ENCODE measurements around the gene FRK. TPM values are rescaled to one million over a fixed set of nuclear protein-coding genes. Genes with fewer than 3 reads are reported as not detected.

FRK gene
- total RNA-seq, 2 donors from 2014 or later, result 7.9 to 9.1 TPM

- Histone ChIP-seq H3K9me3 (no peaks in the 10 kb centered on the region), H3K27ac (no peak overlapping the region), H3K36me3 (replicated peaks in 1 of 2; ENCODE audit: insufficient read depth in 1 of 2, low read depth in 2 of 2) (no peaks in the 10 kb centered on the region), H3K4me3 (no peak overlapping the region), H3K4me1 (peaks cover 8% of the 10 kb centered on the region), H3K27me3 (no peaks in the 10 kb centered on the region)
- ATAC-seq (no peak), DNase-seq (no peak)
- TF ChIP-seq CTCF (IDR thresholded peaks at IDR 0.05) (no peak), POLR2A (IDR thresholded peaks at IDR 0.05) (no peak)
- 96 to 100% methylated on average over 2 of the region's 2 CpGs for WGBS, 2 donors
- intact Hi-C loops (cut with DNase I), result no loop called here
Measured at GRCh38 chr6:115982453-115982852, 78.2 kb downstream of the FRK start.

- DNase-seq, result no peak
- TF ChIP-seq POLR2A (IDR thresholded peaks at IDR 0.05) (no peak), CTCF (IDR thresholded peaks at IDR 0.05) (no peak)
- intact Hi-C loops (cut with DNase I), result no loop called here
- ATAC-seq, result no peak
- Histone ChIP-seq H3K27ac (no peak overlapping the region), H3K4me1 (no peaks in the 10 kb centered on the region), H3K36me3 (replicated peaks in 1 of 2; ENCODE audit: insufficient read depth in 1 of 2, low read depth in 2 of 2) (no peaks in the 10 kb centered on the region), H3K9me3 (no peaks in the 10 kb centered on the region), H3K27me3 (no peaks in the 10 kb centered on the region), H3K4me3 (no peak overlapping the region)
- WGBS, 2 donors, result 42 to 53% methylated on average over 2 of the region's 2 CpGs
Measured at GRCh38 chr6:115977220-115977619, 83.5 kb downstream of the FRK start.

GRCh38 chr6:115976321-115976870 lies 84.3 kb downstream of the FRK start:
- Histone ChIP-seq H3K4me1 (peaks cover 7% of the 10 kb centered on the region), H3K4me3 (no peak overlapping the region), H3K27ac (no peak overlapping the region), H3K9me3 (no peaks in the 10 kb centered on the region), H3K36me3 (replicated peaks in 1 of 2; ENCODE audit: insufficient read depth in 1 of 2, low read depth in 2 of 2) (no peaks in the 10 kb centered on the region), H3K27me3 (no peaks in the 10 kb centered on the region)
- intact Hi-C loops (cut with DNase I), result no loop called here
- no peak for TF ChIP-seq POLR2A (IDR thresholded peaks at IDR 0.05)
- DNase-seq (no peak), ATAC-seq (no peak)
- WGBS, 2 donors, result 89 to 95% methylated on average over 2 of the region's 2 CpGs

GRCh38 chr6:115972679-115973078 lies 88.0 kb downstream of the FRK start:
- Histone ChIP-seq H3K4me1 (peaks cover 12% of the 10 kb centered on the region), H3K36me3 (replicated peaks in 1 of 2; ENCODE audit: insufficient read depth in 1 of 2, low read depth in 2 of 2) (no peaks in the 10 kb centered on the region), H3K4me3 (no peak overlapping the region), H3K27ac (no peak overlapping the region), H3K9me3 (no peaks in the 10 kb centered on the region), H3K27me3 (no peaks in the 10 kb centered on the region)
- 90 to 91% methylated on average over 2 of the region's 2 CpGs for WGBS, 2 donors
- DNase-seq (no peak), ATAC-seq (no peak)
- TF ChIP-seq POLR2A (IDR thresholded peaks at IDR 0.05) (no peak), CTCF (IDR thresholded peaks at IDR 0.05) (no peak)
- intact Hi-C loops (cut with DNase I), result no loop called here

GRCh38 chr6:115971785-115972184 lies 88.9 kb downstream of the FRK start:
- intact Hi-C loops (cut with DNase I), result no loop called here
- Histone ChIP-seq H3K36me3 (replicated peaks in 1 of 2; ENCODE audit: insufficient read depth in 1 of 2, low read depth in 2 of 2) (no peaks in the 10 kb centered on the region), H3K27ac (no peak overlapping the region), H3K9me3 (no peaks in the 10 kb centered on the region), H3K4me3 (no peak overlapping the region), H3K27me3 (no peaks in the 10 kb centered on the region), H3K4me1 (peaks cover 12% of the 10 kb centered on the region)
- TF ChIP-seq CTCF (IDR thresholded peaks at IDR 0.05), result no peak
- TF ChIP-seq POLR2A (IDR thresholded peaks at IDR 0.05), result no peak
- DNase-seq, result no peak
- WGBS, 2 donors, result 64 to 73% methylated on average over 2 of the region's 2 CpGs
- no peak for ATAC-seq
